ENCODE measurements around the gene ADGRG6.

DNA sequence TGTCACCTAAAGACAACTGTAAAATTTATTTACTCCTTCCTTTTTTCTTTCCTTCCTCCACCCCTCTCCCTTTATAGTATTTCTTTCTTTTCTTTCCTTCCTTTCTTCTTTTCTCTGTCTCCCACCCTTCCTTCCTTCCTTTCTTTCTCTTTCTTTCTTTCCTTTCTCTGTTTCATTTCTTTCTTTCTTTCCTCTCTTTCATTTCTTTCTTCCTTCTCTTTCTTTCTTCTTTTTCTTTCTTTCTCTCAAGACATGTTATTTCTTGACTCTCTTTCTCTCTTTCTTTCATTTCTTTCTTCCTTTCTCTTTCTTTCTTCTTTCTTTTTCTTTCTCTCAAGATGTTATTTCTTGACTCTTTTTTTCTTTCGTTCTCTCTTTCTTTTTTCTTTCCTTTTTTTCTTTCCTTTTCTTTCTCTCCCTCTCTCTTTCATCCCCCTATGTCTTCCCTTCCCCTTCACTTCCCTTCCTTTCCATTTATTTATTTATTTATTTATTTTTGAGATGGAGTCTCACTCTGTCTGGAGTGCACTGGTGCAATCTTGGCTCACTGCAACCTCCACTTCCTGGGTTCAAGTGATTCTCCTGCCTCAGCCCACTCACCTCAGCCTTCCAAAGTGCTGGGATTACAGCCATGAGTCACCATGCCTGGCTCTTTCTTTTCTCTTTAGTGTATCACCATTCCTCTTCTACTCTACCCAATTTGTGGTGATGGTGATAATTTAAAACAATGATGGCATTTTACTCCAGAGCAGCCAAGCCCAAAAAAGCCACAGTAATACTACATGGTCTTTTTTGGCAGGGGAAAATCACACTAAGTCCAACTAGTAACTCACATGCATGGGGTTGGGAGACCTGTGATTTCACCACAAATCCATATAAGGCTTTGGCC lies 188.2 kb downstream of the ADGRG6 start:
- TF ChIP-seq POU2F2 (IDR thresholded peaks at IDR 0.05; ENCODE audit: low read depth, low read length) (no peak), POLR2A (IDR thresholded peaks at IDR 0.05; ENCODE audit: low read depth, low read length) (no peak), POLR2AphosphoS5 (IDR thresholded peaks at IDR 0.05; ENCODE audit: low read depth, low read length) (no peak)
